BLaER1 (cell line): Measurements from ENCODE around the gene ACTR5.

ENCODE experiments used
- H3K27ac ChIP-seq: shearing (Covaris generic); formaldehyde crosslinking; 2 replicates; pipeline ENCODE4 v1.8.1; 2022
- H3K27me3 ChIP-seq: shearing (Covaris generic); formaldehyde crosslinking; 2 replicates; pipeline ENCODE4 v1.8.1; 2022
- H3K36me3 ChIP-seq: shearing (Covaris generic); formaldehyde crosslinking; 2 replicates; pipeline ENCODE4 v1.8.1; 2022
- H3K4me1 ChIP-seq: shearing (Covaris generic); formaldehyde crosslinking; 2 replicates; pipeline ENCODE4 v1.8.1; 2022
- H3K4me2 ChIP-seq: shearing (Covaris generic); formaldehyde crosslinking; 2 replicates; pipeline ENCODE4 v1.8.1; 2022
- H3K4me3 ChIP-seq: shearing (Covaris generic); formaldehyde crosslinking; 2 replicates; pipeline ENCODE4 v1.8.1; 2022
- H3K9ac ChIP-seq: shearing (Covaris generic); formaldehyde crosslinking; 2 replicates; pipeline ENCODE4 v1.8.1; 2022
- H3K9me3 ChIP-seq: shearing (Covaris generic); formaldehyde crosslinking; 2 replicates; pipeline ENCODE4 v1.8.1; 2022
- H4K20me1 ChIP-seq: shearing (Covaris generic); formaldehyde crosslinking; 2 replicates; pipeline ENCODE4 v1.8.1; 2022
- Cebpa-rat ChIP-seq: shearing (Covaris generic); IDR thresholded peaks from 2 replicates; pipeline ENCODE4 v1.8.1; 2022

ACTR5 gene

DNA sequence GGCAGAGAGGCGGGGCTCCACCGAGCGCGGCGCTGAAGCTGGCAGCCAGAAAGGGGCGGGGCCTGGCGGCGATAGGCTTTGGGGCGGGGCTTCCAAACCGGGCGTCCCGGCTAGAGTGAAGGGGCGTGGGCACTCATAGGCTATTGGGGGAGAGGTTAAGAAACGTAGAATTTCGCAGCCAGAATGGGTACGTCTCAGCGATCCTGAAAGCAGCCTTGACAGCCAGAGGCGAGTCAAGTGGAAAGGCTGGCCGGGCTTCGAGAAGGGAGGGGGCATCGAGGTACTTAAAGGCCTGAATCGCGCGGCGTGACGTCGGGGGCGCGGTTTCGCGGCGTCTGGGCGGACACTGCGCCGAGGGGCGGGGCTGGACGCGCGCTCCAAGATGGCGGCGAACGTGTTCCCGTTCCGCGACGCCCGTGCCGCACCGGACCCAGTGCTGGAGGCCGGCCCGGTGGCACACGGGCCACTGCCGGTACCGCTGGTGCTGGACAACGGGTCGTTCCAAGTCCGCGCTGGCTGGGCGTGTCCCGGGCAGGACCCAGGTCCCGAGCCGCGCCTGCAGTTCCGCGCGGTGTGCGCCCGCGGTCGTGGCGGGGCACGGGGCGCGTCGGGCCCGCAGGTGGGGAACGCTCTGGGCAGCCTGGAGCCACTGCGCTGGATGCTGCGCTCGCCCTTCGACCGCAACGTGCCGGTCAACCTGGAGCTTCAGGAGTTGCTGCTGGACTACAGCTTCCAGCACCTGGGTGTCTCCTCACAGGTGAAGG, at the start of gene ACTR5:
Gene ACTR5 (plus strand): TSS at position 364 of the 764 bp plus-strand sequence. CDS start 19 bp downstream, at position 383.
- Histone ChIP-seq H3K27me3 (no peaks in the 10 kb centered on the region), H3K4me1 (peaks cover 23% of the 10 kb centered on the region), H3K27ac (peak within 1 kb of the TSS; percentile 81), H4K20me1 (peaks cover 29% of the 10 kb centered on the region), H3K4me2 (peak within 1 kb of the TSS; percentile 93), H3K9ac (peak within 1 kb of the TSS; percentile 85), H3K9me3 (no peaks in the 10 kb centered on the region), H3K36me3 (peaks cover 19% of the 10 kb centered on the region), H3K4me3 (peak within 1 kb of the TSS; percentile 93)
- TF ChIP-seq Cebpa-rat, result no peak

DNA sequence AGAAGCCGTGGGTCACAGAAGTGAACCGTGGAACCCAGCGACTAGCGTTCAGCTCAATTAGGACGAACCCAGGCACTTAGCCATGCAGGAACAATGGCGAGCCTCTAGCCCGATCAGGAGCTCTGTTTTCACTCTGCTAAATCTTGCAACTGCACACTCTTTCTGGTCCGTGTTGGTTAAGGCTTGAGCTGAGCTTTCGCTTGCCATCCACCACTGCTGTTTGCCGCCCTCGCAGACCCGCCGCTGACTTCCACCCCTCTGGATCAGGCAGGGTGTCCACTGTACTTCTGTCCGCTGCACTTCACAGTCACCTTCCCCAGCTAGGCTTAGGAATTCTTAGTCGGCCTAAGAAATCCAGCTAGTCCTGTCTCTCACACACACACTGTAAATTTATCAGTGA, 49.7 kb upstream of the ACTR5 start:
- TF ChIP-seq Cebpa-rat, result no peak
- no peak overlapping the region for H3K27ac ChIP-seq
- H3K4me2 ChIP-seq, result no peak overlapping the region
- H4K20me1 ChIP-seq, result peaks cover 3% of the 10 kb centered on the region; the same call in 1 of the 2 replicates
- no peak overlapping the region for H3K9ac ChIP-seq
- no peaks in the 10 kb centered on the region for H3K36me3 ChIP-seq
- H3K27me3 ChIP-seq, result peaks cover 17% of the 10 kb centered on the region; the same call in 1 of the 2 replicates
- no peaks in the 10 kb centered on the region for H3K9me3 ChIP-seq
- no peak overlapping the region for H3K4me3 ChIP-seq
- no peaks in the 10 kb centered on the region for H3K4me1 ChIP-seq

DNA sequence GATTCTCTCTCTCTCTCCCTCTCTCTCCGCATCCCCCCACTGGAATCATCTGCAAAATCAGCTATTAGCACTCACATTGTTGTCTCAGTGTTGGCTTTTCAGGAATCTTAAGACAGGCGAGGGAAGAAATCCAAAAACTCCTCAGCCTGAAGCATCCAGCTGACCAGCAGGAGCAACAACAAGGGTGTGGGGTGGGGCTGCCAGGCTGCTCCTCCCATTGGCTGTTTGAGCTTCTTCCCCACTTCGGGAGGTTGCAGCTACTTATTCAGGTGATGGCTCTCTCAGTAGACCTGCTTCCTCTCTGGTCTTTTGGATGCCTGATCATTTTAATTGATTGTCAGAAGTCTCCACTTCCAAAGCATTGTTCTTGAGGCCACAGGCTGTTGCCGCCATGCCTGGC, 48.1 kb upstream of the ACTR5 start:
- Histone ChIP-seq H3K9ac (no peak overlapping the region), H3K9me3 (no peaks in the 10 kb centered on the region), H3K27ac (no peak overlapping the region), H3K4me3 (no peak overlapping the region), H4K20me1 (no peaks in the 10 kb centered on the region), H3K4me1 (no peaks in the 10 kb centered on the region), H3K27me3 (peaks cover 17% of the 10 kb centered on the region; the same call in 1 of the 2 replicates), H3K36me3 (no peaks in the 10 kb centered on the region), H3K4me2 (no peak overlapping the region)
- no peak for TF ChIP-seq Cebpa-rat

DNA sequence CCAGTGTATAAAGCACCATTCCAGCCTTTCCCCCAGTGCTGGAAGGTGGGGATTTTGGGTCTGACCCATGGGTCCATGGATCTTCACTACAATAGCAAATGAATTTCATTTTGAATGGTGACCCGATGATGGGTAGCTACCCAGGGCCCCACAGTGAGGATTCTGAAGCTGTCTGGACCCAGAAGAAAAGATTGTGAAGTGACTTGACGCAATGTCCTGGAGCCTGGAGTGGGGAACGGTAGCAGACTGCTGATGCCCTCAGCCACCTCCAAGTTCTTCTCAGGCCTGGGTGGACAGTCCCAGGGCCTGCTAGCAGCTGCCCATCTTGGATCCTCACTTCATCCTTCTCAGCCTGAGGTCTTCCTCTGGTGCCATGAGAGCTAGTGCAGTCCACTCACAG, 47.3 kb upstream of the ACTR5 start:
- no peaks in the 10 kb centered on the region for H4K20me1 ChIP-seq
- no peak for TF ChIP-seq Cebpa-rat
- no peaks in the 10 kb centered on the region for H3K4me1 ChIP-seq
- H3K27me3 ChIP-seq, result peaks cover 17% of the 10 kb centered on the region; the same call in 1 of the 2 replicates
- H3K4me2 ChIP-seq, result no peak overlapping the region
- no peak overlapping the region for H3K4me3 ChIP-seq
- no peaks in the 10 kb centered on the region for H3K9me3 ChIP-seq
- H3K27ac ChIP-seq, result no peak overlapping the region
- H3K9ac ChIP-seq, result no peak overlapping the region
- no peaks in the 10 kb centered on the region for H3K36me3 ChIP-seq

DNA sequence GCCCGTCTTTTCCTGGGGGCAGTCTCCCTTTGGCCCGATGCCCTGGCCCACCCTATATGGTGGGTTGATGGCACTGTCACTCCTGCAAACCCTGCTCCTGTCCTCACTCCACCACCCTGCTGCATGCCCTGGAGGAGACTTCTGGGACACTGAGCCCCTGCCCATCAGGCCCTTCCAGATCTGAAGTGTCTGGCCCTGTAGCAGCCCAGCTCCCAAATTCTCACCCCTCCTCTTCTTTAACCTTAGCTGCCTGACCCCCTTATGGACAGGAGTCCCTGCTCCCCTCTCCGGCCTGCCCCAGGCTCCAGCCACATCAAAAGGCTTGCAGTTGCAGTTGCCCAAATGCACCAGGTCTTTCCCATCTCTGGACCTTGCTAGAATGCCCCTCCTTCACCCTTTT, 44.7 kb upstream of the ACTR5 start:
- Histone ChIP-seq H3K4me3 (no peak overlapping the region), H4K20me1 (no peaks in the 10 kb centered on the region), H3K4me1 (no peaks in the 10 kb centered on the region), H3K27ac (no peak overlapping the region), H3K9me3 (no peaks in the 10 kb centered on the region), H3K27me3 (peaks cover 17% of the 10 kb centered on the region; the same call in 1 of the 2 replicates), H3K9ac (no peak overlapping the region), H3K4me2 (no peak overlapping the region), H3K36me3 (no peaks in the 10 kb centered on the region)
- no peak for TF ChIP-seq Cebpa-rat

DNA sequence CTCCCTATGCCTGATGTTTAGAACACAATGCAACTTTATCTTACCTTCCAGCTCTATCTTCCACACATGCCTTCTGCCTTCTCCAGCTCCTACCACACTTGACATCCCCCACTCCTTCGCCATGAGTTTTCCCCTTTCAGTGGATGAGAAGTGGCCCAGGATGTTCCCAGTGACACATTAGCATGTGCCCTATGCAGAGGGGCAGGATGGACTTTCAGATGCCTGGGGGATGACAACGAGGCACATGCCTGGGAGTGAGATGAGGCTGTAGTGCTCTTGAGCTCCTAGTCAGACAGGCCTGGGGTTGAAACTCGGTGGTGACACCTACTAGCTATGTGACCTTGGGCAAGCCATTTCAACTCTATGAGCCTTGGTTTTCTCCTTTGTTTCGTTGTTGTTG, 44.1 kb upstream of the ACTR5 start:
- H3K27me3 ChIP-seq, result peaks cover 17% of the 10 kb centered on the region; the same call in 1 of the 2 replicates
- no peaks in the 10 kb centered on the region for H3K9me3 ChIP-seq
- no peak overlapping the region for H3K9ac ChIP-seq
- no peak for TF ChIP-seq Cebpa-rat
- no peak overlapping the region for H3K27ac ChIP-seq
- H3K4me3 ChIP-seq, result no peak overlapping the region
- H3K4me1 ChIP-seq, result no peaks in the 10 kb centered on the region
- no peak overlapping the region for H3K4me2 ChIP-seq
- H4K20me1 ChIP-seq, result no peaks in the 10 kb centered on the region
- no peaks in the 10 kb centered on the region for H3K36me3 ChIP-seq

DNA sequence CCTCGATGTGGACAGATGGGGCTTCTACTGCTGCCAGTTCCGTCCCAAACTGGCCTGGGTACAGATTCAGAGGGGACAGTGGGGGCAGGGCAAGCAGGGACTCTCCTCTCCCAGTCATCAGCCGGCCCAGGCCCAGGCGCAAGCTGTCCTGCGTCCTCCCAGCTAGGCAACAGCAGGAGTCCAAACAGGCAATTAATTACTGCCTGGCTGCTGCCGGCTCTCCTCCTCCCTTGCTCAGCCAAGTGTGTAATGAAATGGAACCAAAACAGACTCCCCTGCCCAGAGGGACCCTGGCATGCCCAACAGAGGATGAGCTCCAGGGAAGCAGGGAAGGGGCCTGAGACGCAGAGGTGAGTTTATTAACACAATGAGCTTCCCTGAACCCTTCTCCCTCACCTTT, 41.8 kb upstream of the ACTR5 start:
- Histone ChIP-seq H3K4me2 (no peak overlapping the region), H3K4me3 (no peak overlapping the region), H3K4me1 (no peaks in the 10 kb centered on the region), H3K27me3 (0 out of 2 replicates have a peak, but pooled peaks cover under 1% of the 10 kb centered on the region), H3K36me3 (no peaks in the 10 kb centered on the region), H3K9ac (no peak overlapping the region), H3K27ac (no peak overlapping the region), H3K9me3 (no peaks in the 10 kb centered on the region), H4K20me1 (no peaks in the 10 kb centered on the region)
- no peak for TF ChIP-seq Cebpa-rat

DNA sequence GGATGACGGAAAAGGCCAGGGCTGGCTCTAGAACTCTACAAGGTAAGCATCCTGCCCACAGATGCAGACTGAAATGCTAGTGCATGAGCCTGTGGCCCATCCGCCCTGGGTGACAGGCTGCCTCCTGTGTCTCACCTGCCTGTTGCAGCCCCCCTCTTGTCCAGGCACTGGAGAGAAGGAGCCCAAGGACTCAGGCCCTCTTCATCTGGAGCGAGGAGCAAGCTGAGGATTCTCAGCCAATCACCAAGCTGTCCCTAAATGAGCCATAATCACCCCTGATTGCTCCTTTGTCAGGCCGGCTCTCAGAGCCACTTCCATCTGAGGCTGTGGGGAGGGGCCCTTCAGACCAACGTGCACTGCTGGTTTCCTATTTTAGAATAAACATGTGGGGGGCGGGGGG, 34.0 kb upstream of the ACTR5 start:
- H3K9me3 ChIP-seq, result no peaks in the 10 kb centered on the region
- H3K27ac ChIP-seq, result no peak overlapping the region
- H3K27me3 ChIP-seq, result peaks cover 8% of the 10 kb centered on the region; the same call in 1 of the 2 replicates
- H3K9ac ChIP-seq, result no peak overlapping the region
- H3K36me3 ChIP-seq, result no peaks in the 10 kb centered on the region
- no peak overlapping the region for H3K4me2 ChIP-seq
- H3K4me3 ChIP-seq, result no peak overlapping the region
- no peaks in the 10 kb centered on the region; the same call in 1 of the 2 replicates for H4K20me1 ChIP-seq
- no peak for TF ChIP-seq Cebpa-rat
- no peaks in the 10 kb centered on the region for H3K4me1 ChIP-seq

DNA sequence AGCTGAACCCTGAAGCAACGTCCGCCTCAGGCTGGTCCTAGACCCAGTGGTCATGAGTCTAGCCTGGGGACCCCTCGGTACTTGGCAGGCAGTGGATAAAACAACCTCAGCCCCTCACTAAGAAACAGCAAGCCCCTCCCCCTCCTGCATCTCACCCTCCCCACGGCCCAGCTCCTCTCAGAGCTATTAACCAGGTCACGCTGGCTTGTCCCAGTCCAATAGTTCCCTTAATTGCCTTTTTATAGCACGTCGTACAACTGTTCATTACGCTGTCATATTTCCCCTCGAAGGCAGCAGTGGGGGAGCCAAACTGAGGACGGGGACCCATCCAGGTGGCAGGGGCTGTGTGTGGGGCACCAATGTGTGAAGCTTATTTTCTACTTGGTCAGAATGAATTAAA, 32.6 kb upstream of the ACTR5 start:
- Histone ChIP-seq H3K36me3 (no peaks in the 10 kb centered on the region), H3K4me1 (no peaks in the 10 kb centered on the region), H3K4me3 (no peak overlapping the region), H3K27me3 (peaks cover 22% of the 10 kb centered on the region), H3K27ac (no peak overlapping the region), H4K20me1 (no peaks in the 10 kb centered on the region; the same call in 1 of the 2 replicates), H3K9me3 (no peaks in the 10 kb centered on the region), H3K9ac (no peak overlapping the region), H3K4me2 (no peak overlapping the region)
- TF ChIP-seq Cebpa-rat, result no peak

DNA sequence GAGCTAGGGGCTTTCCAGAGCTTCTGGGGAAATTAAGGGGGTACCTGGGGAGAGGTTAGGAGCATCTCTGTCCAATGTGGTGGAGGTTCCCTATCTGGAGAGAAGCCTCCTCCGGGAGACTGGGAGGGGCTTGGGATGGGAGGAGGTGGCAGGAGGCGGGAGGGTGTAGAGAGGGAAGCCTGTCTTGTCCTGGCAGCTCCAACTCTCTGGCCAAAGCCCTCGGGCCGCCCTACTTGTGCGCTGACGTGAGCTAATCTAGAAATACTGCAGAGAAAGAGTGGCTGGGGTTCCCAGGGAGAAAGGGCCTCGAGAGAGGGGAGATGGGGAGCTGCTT, 25.6 kb upstream of the ACTR5 start:
- Histone ChIP-seq H3K36me3 (no peaks in the 10 kb centered on the region), H3K4me1 (peaks cover 54% of the 10 kb centered on the region), H3K9ac (no peak overlapping the region), H3K4me2 (peak overlapping the region; percentile 97), H3K27ac (no peak overlapping the region), H3K9me3 (peaks cover 6% of the 10 kb centered on the region; the same call in 1 of the 2 replicates), H4K20me1 (peaks cover 54% of the 10 kb centered on the region), H3K4me3 (peak overlapping the region; percentile 59), H3K27me3 (peaks cover 92% of the 10 kb centered on the region)
- no peak for TF ChIP-seq Cebpa-rat
